GM12864 (cell line): ENCODE measurements around the gene UGT2A3.

Source experiments
- DNase-seq: peaks from one replicate; pipeline ENCODE4 v3.0.0-alpha.2; 2011; ENCODE audit warnings: low read depth
- H3K4me3 ChIP-seq: 2 replicates; pipeline ENCODE4 v1.5.1; 2011; ENCODE audit warnings: mild to moderate bottlenecking, low read depth, low read length, control low read depth
- TF ChIP-seq, protein P1 (sequence below): IDR thresholded peaks from 2 replicates; pipeline ENCODE4 v1.5.1; 2011; ENCODE audit warnings: low read depth, mild to moderate bottlenecking, moderate library complexity, low read length, control low read depth, inconsistent platforms; ENCODE audit errors: missing control alignments

Gene UGT2A3

DNA sequence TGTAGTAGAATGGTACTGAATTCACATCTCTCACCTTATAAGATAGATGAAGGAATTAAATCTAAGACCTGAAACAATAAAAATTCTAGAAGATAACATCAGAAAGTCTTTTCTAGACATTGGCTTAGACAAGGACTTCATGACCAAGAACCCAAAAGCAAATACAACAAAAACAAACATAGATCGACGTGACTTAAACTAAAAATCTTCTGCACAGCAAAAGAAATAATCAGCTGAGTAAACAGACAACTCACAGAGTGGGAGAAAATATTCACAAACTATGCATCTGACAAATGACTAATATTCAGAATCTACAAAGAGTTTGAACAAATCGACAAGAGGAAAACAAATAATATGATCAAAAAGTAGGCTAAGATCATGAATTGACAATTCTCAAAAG is 38.8 kb downstream of the UGT2A3 start:
- TF ChIP-seq, protein P1, sequence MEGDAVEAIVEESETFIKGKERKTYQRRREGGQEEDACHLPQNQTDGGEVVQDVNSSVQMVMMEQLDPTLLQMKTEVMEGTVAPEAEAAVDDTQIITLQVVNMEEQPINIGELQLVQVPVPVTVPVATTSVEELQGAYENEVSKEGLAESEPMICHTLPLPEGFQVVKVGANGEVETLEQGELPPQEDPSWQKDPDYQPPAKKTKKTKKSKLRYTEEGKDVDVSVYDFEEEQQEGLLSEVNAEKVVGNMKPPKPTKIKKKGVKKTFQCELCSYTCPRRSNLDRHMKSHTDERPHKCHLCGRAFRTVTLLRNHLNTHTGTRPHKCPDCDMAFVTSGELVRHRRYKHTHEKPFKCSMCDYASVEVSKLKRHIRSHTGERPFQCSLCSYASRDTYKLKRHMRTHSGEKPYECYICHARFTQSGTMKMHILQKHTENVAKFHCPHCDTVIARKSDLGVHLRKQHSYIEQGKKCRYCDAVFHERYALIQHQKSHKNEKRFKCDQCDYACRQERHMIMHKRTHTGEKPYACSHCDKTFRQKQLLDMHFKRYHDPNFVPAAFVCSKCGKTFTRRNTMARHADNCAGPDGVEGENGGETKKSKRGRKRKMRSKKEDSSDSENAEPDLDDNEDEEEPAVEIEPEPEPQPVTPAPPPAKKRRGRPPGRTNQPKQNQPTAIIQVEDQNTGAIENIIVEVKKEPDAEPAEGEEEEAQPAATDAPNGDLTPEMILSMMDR = no peak
- no peak for DNase-seq
- no peak overlapping the region for H3K4me3 ChIP-seq

DNA sequence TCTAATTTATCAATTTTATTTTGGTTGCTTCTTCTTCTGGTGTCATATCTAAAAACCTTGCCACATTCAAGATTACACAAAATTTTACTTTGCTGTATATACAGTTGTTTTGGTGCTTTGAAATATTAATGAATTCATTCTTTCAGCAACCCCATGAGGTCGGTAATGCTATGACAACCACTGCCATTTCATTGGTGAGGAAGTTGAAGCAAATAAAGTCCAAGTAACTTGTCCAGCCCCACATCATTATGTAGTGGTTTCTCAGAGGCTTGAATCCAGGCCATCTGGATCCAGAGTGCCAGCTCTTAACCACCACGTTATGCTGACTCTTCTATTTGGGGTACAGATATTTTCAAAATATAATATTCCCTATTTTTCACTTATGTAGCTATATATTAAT is 42.2 kb downstream of the UGT2A3 start:
- no peak for DNase-seq
- H3K4me3 ChIP-seq = no peak overlapping the region
- TF ChIP-seq, protein P1 = no peak

DNA sequence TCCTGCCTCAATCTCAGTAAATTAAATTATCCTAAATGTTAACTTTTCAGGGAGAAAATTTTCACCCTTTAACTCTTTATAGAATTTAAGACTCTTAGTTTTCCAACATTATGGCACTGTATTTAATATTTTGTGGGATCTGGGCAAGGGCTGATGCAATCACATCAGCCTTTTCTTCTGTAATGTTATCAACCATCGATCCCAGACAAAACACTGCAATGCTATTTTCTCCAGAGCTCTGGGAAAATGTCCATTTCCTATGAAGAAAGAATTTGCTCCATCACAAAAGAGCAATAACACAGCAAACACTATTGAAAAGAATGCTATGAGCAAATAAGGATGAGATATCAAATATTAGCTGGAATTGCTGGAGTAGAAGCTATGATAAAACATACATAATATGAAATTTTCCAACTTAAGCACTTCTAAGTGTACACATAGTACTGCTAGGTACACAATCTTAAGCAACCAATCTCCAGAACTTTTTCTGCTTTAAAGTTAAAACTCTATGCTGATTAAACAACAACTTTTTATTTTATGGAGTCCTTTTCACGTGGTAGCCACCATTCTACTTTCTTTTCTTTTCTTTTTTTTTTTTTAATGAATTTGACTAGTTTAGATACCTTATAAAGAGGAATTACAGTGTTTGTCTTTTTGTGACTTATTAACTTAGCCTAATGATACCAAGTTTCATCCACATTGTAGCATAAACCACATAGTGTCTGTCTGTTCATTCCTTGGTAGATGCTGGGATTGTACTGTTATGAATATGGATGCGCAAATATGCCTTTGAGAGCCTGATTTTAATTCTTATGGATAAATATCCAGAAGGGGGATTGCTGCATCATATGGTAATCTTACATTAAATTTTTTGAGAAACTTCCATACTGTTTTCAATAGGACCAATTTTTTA is 43.6 kb downstream of the UGT2A3 start:
- no peak overlapping the region for H3K4me3 ChIP-seq
- TF ChIP-seq, protein P1 = no peak

GRCh38 chr4:68907245-68907644 is 44.4 kb downstream of the UGT2A3 start:
- TF ChIP-seq, protein P1 = no peak
- H3K4me3 ChIP-seq = no peak overlapping the region
- no peak for DNase-seq

More for the DNA sequence above, 43.6 kb downstream of the UGT2A3 start:
- DNase-seq = no peak

DNA sequence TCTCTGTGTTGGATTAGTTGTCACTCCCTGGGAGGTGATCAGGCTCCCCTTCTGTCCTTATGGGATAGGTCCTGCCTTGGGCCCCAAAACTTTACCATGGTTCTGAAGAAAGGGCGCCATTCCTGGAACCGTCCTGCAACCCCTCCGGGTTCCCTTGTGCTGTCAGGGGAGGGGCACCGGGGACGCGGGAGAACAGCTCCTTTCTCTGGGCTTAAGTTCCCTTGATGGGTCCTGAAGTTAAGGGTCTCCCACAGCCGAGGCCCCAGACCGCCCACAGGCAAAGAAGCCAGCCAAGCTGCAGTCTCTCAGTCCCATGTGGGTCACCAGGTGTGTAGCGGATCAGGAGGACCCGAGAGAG is 44.8 kb downstream of the UGT2A3 start:
- TF ChIP-seq, protein P1 = no peak
- no peak overlapping the region for H3K4me3 ChIP-seq
- no peak for DNase-seq

GRCh38 chr4:68905939-68906779 is 45.4 kb downstream of the UGT2A3 start:
- no peak overlapping the region for H3K4me3 ChIP-seq
- TF ChIP-seq, protein P1 = no peak
- no peak for DNase-seq
